Effector memory CD4-positive, alpha-beta T cell (primary cell): ENCODE results near the gene TSHZ2.
"Not testable (repeated sequence)": the region's sequence is repeated elsewhere in the genome, so short reads cannot be mapped to it uniquely, and the experiment has no call there.

ENCODE experiments used
- DNase-seq, 3 donors: peaks; one replicate each; pipeline ENCODE4 v3.0.0-alpha.2; 2020
- H3K27ac ChIP-seq: 2 replicates; pipeline ENCODE4 v1.7.0; 2013; ENCODE audit warnings: mild to moderate bottlenecking, low read length, moderate library complexity; ENCODE audit not compliant: insufficient read depth, poor library complexity, severe bottlenecking
- H3K27me3 ChIP-seq: replicated peaks from 2 replicates; pipeline ENCODE4 v1.7.0; 2013; ENCODE audit warnings: mild to moderate bottlenecking, low read length; ENCODE audit not compliant: insufficient read depth, control insufficient read depth, poor library complexity, severe bottlenecking
- H3K36me3 ChIP-seq: 2 replicates; pipeline ENCODE4 v1.7.0; 2013; ENCODE audit warnings: mild to moderate bottlenecking, low read length, moderate library complexity; ENCODE audit not compliant: control insufficient read depth, insufficient read depth
- H3K4me1 ChIP-seq: 2 replicates; pipeline ENCODE4 v1.7.0; 2013; ENCODE audit warnings: low read length, mild to moderate bottlenecking; ENCODE audit not compliant: control insufficient read depth, insufficient read depth, poor library complexity, severe bottlenecking
- H3K4me3 ChIP-seq: 2 replicates; pipeline ENCODE4 v1.7.0; 2013; ENCODE audit warnings: low read length, low read depth, mild to moderate bottlenecking; ENCODE audit not compliant: insufficient read depth, poor library complexity, severe bottlenecking
- H3K9me3 ChIP-seq: 2 replicates; pipeline ENCODE4 v1.7.0; 2013; ENCODE audit warnings: mild to moderate bottlenecking, low read length, moderate library complexity; ENCODE audit not compliant: control insufficient read depth

The TSHZ2 gene

GRCh38 chr20:53366928-53367327 lies 394.8 kb downstream of the TSHZ2 start:
- H3K36me3 ChIP-seq, DNase-seq, H3K4me3 ChIP-seq, H3K27me3 ChIP-seq, H3K4me1 ChIP-seq, H3K27ac ChIP-seq, H3K9me3 ChIP-seq: not testable (repeated sequence)

- Histone ChIP-seq H3K27ac (no peak overlapping the region), H3K4me3 (no peak overlapping the region), H3K27me3 (no peaks in the 10 kb centered on the region), H3K36me3 (no peaks in the 10 kb centered on the region), H3K4me1 (no peaks in the 10 kb centered on the region), H3K9me3 (no peaks in the 10 kb centered on the region)
- DNase-seq: no peak
Observed at GRCh38 chr20:53369871-53370270, 397.7 kb downstream of the TSHZ2 start.

GRCh38 chr20:53370345-53370961 lies 398.3 kb downstream of the TSHZ2 start:
- DNase-seq: no peak

GRCh38 chr20:53371216-53371615 lies 399.1 kb downstream of the TSHZ2 start:
- Histone ChIP-seq H3K4me3 (no peak overlapping the region), H3K36me3 (no peaks in the 10 kb centered on the region), H3K27me3 (no peaks in the 10 kb centered on the region), H3K9me3 (no peaks in the 10 kb centered on the region), H3K4me1 (no peaks in the 10 kb centered on the region), H3K27ac (no peak overlapping the region)
- no peak for DNase-seq

More at GRCh38 chr20:53370345-53370961, 398.3 kb downstream of the TSHZ2 start:
- Histone ChIP-seq H3K9me3 (no peaks in the 10 kb centered on the region), H3K27ac (no peak overlapping the region), H3K4me1 (no peaks in the 10 kb centered on the region), H3K4me3 (no peak overlapping the region), H3K36me3 (no peaks in the 10 kb centered on the region), H3K27me3 (no peaks in the 10 kb centered on the region)

GRCh38 chr20:53376021-53376420 lies 403.9 kb downstream of the TSHZ2 start:
- Histone ChIP-seq H3K9me3 (no peaks in the 10 kb centered on the region), H3K4me3 (no peak overlapping the region), H3K36me3 (no peaks in the 10 kb centered on the region), H3K27ac (no peak overlapping the region), H3K4me1 (no peaks in the 10 kb centered on the region), H3K27me3 (no peaks in the 10 kb centered on the region)
- no peak for DNase-seq

GRCh38 chr20:53379014-53379832 lies 407.1 kb downstream of the TSHZ2 start:
- Histone ChIP-seq H3K36me3 (no peaks in the 10 kb centered on the region), H3K27ac (no peak overlapping the region), H3K27me3 (no peaks in the 10 kb centered on the region), H3K4me1 (no peaks in the 10 kb centered on the region), H3K9me3 (no peaks in the 10 kb centered on the region), H3K4me3 (no peak overlapping the region)
- DNase-seq: no peak

- H3K4me1 ChIP-seq: no peaks in the 10 kb centered on the region
- H3K27ac ChIP-seq: no peak overlapping the region
- no peak for DNase-seq
- no peaks in the 10 kb centered on the region for H3K27me3 ChIP-seq
- no peaks in the 10 kb centered on the region for H3K9me3 ChIP-seq
- H3K4me3 ChIP-seq: no peak overlapping the region
- no peaks in the 10 kb centered on the region for H3K36me3 ChIP-seq
Observed at GRCh38 chr20:53379833-53380120, 407.6 kb downstream of the TSHZ2 start.

GRCh38 chr20:53381568-53382262 lies 409.6 kb downstream of the TSHZ2 start:
- Histone ChIP-seq H3K9me3 (no peaks in the 10 kb centered on the region), H3K27ac (no peak overlapping the region), H3K36me3 (no peaks in the 10 kb centered on the region), H3K4me3 (no peak overlapping the region), H3K4me1 (no peaks in the 10 kb centered on the region), H3K27me3 (no peaks in the 10 kb centered on the region)
- no peak for DNase-seq

- H3K27ac ChIP-seq: no peak overlapping the region
- DNase-seq: no peak
- no peaks in the 10 kb centered on the region for H3K9me3 ChIP-seq
- H3K27me3 ChIP-seq: no peaks in the 10 kb centered on the region
- no peaks in the 10 kb centered on the region for H3K4me1 ChIP-seq
- H3K4me3 ChIP-seq: no peak overlapping the region
- no peaks in the 10 kb centered on the region for H3K36me3 ChIP-seq
Observed at GRCh38 chr20:53382263-53382844, 410.2 kb downstream of the TSHZ2 start.

- no peaks in the 10 kb centered on the region for H3K36me3 ChIP-seq
- H3K4me1 ChIP-seq: no peaks in the 10 kb centered on the region
Observed at GRCh38 chr20:53383916-53384315, 411.8 kb downstream of the TSHZ2 start.

More at GRCh38 chr20:53383916-53384315, 411.8 kb downstream of the TSHZ2 start:
- H3K9me3 ChIP-seq: no peaks in the 10 kb centered on the region
- H3K4me3 ChIP-seq: no peak overlapping the region
- DNase-seq: no peak
- H3K27me3 ChIP-seq: no peaks in the 10 kb centered on the region
- H3K27ac ChIP-seq: no peak overlapping the region
